ENCODE results near the gene OGFR. TPM values are rescaled to one million over a fixed set of nuclear protein-coding genes. Genes with fewer than 3 reads are reported as not detected.

The OGFR gene
- polyA plus RNA-seq, 4 donors = 23.8 to 36.0 (median 25.0) TPM

DNA sequence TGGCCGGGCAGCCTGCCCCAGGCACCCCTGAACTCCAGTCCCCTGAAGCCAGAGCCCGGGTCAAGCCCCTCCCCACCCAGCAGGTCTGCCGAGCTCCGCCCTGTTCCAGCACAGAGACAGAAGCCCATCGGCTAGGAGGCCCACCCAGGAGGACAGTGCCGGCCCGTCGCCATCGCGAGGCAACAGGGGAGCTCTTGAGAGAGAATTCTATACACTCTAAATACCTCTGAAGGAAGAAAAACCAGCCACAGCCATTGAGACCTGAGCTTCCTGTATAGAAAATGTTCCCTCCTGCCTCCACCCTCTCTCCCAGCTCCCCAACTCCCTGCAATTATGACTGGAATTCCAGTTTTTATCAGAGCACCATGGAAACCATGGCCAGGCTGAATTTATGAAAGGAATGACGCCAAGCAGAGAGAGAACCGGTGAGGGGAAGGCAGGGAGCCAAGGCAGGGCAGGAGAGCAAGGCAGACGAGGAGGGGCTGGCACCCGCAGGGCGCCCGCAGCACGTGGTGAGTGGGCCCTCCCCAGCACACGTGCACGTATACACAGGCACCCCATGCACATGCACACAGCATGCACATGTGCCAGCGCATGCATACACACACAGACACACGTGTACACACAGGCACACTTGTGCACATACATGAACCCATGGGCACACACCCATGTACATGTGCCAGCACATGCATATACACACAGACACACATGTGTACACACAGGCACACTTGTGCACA lies 35.9 kb upstream of the OGFR start:
- DNase-seq (ENCODE audit: low read depth in 4 of 4, low spot score in 3 of 4) = peak in 1 of 4 donors; percentile 55

DNA sequence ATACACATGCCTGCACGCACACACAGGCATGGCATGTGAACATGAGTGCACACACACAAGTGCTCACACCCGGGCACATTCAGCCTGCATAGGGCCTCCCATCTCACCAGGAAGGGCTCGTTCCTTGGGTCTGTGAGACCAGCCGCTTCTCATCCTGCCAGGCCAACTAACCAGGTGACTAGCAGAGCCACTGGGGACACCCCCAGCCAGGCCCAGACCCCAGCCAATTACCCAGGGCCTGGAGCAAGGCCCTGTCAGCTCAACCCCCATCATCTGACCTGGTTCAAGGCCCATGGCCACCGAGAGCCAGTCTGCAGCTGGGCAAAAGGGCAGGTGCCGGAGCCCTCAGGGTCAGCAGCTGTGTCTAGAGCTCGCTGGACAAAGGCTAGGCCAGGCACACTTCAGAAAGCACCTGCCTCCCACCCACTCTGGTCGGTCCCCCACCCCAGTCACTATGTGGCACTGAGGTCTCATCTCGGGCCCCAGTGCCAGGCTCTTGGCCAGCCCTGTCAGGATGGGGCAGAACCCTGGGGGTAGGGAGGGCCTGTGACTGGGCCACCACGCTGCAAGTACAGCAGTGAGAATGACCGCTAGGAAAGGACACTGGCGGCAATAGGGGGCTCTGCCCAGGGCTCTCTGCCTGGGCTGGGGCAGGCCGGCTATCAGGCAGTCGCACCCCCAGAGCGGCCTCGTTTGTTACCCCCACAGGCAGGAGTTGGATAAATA lies 35.1 kb upstream of the OGFR start:
- DNase-seq (ENCODE audit: low read depth in 4 of 4, low spot score in 3 of 4) = no peak

DNA sequence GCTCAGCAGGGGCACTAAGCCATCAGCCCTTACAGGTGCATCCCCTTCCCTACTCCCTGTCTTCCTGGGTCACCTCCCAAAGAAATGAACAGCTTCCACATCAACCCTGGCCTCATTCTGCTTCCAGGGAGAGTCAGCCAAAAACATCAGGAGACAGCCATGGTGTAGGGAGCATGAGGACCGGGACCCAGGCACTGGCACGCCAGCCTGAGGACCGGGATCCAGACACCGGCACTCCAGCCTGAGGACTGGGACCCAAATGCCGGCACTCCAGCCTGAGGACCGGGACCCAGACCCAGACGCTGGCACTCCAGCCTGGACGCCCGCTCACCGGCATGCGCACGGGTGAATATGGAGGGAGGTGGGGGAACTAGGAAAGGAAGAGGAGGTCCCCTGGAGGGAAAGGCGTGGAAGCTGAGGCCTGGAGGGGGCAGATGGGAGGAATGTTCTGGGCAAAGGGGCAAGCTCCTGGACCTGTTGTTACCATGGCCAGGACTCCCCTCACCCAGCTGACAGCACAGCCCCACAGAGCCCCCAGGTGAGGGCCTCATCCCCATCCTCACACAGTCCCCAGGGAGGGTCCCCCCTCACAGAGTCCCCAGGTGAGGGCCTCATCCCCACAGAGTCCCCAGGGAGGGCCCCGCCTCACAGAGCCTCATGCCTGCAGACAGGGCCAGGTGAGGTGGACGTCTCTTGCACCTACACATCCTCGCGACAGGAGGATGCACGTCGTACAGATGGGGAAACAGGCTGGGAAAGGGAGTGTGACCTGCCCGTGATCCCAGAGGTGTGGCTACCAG lies 34.3 kb upstream of the OGFR start:
- DNase-seq (ENCODE audit: low read depth in 4 of 4, low spot score in 3 of 4) = no peak

DNA sequence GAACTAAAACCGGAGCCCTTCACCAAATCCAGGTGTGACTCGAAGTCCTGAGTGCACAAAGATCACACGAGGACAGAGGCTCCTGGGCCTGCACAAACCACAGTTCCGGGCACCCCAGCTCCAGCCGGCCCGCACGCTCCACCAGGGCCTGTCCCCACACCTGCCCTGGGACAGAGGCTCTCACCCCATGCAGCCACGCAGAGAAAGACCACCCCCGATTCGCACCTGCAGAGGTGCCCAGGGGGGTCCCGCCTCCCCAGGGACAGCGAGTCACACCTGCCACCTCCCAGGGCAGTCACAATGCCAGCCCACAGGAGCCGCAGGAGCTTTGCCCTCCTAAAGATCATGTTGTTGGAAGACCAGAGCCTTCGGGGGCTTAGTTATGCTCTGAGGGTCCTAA lies 33.7 kb upstream of the OGFR start:
- no peak for DNase-seq (ENCODE audit: low read depth in 4 of 4, low spot score in 3 of 4)

DNA sequence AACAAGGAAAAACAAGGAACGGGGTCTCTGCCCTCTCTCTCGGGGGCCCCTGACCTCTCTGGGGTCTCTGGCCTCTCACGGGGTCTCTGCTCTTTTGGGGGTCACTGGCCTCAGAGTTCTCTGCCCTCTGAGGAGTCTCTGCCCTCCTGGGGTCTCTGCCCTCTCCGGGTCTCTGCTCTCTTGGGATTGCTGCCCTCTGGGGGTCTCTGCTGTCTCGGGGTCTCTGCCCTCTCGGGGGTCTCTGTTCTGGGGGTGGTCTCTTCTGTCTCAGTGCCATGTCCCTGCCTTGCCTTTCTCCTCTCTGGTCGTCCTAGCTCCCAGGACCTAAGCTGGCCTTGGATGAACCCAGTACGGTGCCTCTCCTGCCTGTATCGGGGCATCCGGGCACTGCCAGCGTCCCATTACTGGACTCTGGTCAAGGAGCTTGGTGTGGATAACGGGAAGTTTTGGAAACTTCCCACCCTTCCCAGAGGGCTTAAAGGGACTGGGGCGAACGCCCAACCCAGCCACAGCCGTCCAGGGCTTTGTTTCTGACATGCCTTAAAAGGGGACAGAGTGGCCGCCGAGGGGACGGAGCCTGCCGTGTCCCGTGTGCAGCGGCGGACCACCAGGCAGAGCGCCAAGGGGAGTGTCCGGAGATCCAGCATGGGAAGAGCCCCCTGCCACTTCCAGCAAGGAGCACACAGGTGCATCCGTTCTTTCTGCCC lies 33.1 kb upstream of the OGFR start:
- DNase-seq (ENCODE audit: low read depth in 4 of 4, low spot score in 3 of 4) = no peak

DNA sequence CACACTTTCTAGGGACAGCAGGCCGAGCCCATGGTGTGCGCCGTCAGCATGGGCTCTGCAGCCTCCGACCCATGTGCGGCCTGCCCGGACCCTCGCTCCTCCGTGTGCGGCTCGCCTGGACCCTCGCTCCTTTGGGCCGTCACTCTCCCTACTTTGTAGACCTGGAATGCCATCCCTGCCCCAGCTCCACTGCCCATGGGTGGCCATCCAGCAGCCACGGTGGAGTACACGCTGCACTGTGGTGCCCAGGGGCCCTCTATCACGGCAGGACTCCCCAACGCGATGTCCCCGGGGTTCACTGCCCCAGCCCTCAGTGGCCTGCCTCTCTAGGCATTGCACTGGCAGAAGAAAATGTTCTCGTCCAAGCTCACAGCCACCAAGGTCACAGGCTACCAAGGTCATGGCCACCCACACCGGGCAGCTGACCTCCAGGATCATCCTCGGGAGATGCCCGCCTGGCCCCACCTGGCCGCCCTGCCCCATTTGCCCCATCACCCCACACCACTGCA lies 32.5 kb upstream of the OGFR start:
- DNase-seq (ENCODE audit: low read depth in 4 of 4, low spot score in 3 of 4) = no peak

DNA sequence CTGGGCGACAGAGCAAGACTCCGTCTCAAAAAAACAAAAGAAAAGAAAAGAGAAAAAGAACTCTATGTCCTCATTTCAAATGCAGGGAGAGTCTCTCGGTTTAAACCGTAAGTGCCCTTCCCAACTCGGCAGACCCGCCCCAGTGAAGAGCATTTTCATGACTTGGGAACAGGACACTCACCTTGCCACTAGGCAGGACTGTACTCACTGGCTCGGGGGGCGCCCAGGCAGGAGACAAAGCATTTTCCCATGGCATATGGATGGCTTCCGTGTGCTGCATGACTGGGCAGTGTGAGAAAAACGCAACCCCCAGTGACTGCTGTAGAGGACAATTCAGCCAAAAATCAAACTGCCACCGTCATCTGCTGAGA lies 32.0 kb upstream of the OGFR start:
- DNase-seq (ENCODE audit: low read depth in 4 of 4, low spot score in 3 of 4) = no peak

DNA sequence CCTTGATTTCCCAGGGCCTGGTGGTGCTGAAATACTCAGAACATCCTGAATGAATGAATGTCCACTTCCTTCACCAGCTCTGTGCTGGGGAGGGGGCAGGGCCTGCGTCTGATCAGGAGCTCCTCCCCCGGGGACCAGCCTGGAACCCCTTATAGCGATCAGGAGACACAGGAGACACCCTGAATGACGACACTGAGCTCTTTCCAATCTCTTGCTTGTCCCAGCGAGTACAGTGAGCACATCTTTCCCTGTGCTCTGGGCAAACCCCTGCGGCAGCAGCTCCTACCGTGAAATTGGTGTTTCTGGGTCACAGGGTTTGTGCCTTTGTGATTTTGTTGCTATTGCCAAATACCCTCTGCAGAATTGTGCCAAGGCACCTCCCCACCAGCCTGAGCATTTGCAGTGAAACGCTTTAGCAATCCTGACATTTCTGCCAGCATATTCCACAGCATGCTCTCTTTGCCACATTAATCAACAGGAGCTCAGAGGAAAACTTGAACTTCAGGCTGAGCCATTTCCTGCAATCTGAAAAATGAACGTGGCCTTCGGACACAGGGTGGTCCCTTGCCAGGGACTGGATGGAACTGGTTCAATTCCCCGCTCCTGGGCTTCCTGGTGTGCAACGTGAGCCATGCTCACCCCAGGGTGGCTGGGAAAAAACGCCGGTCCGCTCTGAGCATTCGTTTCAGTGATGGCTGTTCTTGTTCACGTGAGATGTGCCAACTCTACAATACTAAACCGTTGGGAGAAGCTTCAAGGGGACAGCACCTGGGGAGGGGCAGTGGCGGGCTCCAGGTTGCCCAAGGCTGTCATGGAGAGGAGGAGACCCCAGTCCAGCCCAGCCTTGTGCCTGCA lies 31.4 kb upstream of the OGFR start:
- DNase-seq (ENCODE audit: low read depth in 4 of 4, low spot score in 3 of 4) = no peak

DNA sequence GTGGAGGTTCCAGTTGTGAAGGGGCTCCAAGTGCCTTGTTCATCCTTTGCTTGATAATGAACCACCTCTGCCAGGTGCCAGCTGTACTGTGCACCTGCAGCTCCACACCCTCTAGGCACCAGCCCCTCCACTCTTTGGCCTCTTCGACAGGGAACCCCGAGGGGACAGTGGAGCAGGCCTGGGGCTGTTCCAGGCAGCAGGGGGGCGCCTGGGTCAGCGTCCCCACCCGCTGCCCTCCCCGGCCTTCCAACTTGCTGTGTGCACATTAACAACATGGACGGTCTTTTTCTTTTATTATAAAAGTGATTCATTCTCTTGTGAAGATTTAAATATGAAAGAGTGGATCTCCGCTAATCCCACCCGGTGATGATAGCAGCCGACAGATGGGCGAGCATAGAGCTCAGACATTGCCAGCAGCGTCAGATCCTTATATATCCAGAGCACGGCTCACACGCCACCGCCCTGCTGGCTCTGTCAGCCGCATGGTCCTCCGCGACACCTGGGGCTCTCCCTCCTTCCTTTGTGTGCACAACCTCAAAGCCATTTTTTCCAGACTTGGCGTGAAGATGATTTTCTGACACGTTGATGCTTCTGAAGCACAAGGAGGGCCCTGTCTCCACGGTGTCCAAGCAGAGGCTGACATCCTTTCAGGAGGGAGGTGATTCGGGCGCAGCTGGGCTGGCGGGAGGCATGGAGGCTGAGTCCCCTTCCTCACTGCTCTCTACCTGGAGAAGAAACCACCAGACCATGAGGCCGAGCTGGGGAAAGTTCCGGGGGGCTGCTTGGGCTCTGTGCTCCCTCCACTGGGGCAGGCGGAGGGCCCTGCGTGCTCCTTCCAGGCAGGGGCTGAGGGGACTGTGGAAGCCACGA lies 30.6 kb upstream of the OGFR start:
- no peak for DNase-seq (ENCODE audit: low read depth in 4 of 4, low spot score in 3 of 4)

DNA sequence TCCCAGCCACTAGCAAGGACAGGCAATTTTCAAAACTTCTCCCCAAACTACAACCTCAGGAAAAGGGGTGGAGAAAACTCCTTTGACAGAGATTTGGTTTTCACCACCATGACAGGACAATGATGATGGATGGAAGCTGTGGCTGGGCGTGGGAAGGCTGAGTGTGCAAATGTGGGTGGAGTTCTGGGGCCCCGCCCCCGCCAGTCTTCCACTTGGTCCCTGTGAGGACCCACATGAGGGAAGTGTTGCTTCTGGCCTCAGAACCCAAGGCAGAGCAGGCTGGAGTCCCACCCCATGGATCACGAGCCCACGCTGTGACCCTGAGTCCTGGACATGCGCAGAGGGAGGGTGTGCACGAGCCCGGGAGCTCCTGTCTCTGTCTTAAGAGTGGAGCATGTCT lies 29.9 kb upstream of the OGFR start:
- no peak for DNase-seq (ENCODE audit: low read depth in 4 of 4, low spot score in 3 of 4)

DNA sequence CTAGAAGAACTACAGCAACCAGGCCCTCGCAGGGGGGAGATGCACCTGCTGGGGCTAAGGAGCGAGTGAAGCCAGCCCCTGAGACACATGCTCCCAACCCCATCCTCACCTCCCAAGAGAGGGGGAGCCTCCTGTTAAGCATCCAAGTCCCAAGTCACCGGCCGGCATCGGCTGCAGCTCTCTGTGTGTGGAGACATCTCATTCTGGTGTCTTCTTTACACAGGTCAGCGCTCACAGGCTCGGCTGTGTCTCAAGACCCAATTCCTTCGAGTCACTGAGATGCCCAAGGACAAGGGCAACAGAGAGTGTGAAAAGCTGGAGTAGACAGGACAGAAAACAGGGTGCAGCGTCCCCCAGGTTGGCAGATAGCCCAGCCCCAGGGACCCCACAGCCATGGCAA lies 29.4 kb upstream of the OGFR start:
- no peak for DNase-seq (ENCODE audit: low read depth in 4 of 4, low spot score in 3 of 4)

DNA sequence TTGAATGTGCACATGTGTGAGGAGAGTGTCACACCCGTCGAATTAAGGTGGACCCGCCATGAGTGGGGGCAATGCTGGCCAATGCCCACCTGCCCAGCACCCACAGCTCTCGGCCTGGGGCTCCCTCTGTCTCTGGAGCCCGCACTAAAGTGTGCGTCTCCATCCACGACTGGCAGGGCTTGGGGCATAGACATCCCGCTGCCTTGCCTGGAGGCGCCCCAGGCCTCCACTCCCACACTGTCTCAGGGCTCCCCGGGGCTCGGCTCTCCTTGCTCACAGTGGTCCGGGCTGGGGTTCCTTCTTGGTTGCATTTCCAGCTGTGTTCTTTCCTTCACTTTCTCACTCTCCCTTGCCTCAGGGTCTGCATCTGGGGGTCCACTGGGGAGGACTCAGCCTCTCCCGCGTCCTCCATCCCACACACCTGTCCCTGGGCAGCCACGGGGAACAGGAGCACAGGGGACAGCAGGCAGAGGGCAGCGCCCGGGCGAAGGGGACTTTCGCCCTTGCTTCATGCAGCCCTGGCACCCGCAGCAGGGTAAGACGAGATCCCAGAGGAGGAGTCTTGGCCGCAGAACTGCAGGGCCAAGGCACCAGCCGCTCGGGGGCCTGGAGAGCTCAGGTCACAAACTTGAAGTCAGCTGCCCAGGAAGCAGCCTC lies 28.5 kb upstream of the OGFR start:
- no peak for DNase-seq (ENCODE audit: low read depth in 4 of 4, low spot score in 3 of 4)

DNA sequence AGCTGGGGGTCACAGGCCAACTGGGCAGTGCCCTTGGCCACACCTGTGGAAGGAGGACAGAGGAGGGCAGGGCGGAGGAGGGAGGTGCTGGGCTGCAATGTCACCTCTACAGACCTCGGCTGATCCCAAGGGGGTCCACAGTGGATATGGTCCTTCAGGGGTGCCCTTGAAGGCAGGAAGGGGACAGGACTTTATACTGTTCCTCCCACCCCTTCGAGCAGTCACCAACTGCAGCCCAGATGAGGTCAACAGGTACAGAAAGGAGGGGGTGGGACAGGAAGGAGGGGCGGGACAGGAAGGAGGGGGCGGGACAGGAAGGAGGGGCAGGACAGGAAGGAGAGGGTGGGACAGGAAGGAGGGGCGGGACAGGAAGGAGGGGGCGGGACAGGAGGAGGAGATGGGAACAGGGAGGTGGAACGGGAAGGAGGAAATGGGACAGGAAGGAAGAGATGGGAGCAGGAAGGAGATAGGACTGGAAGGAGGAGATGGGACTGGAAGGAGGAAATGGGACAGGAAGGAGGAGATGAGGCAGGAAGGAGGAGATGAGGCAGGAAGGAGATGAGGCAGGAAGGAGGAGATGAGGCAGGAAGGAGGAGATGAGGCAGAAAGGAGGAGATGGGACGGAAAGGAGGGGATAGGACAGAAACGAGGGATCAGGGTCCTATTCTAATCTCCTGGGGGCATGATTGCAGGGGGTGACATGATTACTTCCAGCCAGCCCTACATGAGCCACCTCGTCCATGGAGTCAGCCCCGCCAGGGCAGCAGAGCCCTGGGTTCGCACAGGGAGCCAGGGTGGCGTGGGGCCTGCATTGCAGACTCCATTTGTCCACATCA lies 27.7 kb upstream of the OGFR start:
- no peak for DNase-seq (ENCODE audit: low read depth in 4 of 4, low spot score in 3 of 4)

DNA sequence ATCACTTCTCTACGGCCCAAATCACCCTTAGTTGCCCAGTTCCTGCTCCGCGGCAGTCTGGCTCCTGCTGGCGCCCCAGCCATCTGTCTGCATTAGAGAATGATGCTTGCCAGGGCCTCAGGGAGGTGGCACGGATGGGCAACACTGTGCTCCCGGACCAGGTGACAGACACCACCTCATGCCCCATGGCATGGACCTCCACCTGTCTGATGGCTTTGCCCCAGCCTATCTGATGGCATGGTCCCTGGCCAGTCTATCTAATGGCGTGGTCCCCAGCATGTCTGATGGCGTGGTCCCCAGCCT lies 27.2 kb upstream of the OGFR start:
- no peak for DNase-seq (ENCODE audit: low read depth in 4 of 4, low spot score in 3 of 4)

DNA sequence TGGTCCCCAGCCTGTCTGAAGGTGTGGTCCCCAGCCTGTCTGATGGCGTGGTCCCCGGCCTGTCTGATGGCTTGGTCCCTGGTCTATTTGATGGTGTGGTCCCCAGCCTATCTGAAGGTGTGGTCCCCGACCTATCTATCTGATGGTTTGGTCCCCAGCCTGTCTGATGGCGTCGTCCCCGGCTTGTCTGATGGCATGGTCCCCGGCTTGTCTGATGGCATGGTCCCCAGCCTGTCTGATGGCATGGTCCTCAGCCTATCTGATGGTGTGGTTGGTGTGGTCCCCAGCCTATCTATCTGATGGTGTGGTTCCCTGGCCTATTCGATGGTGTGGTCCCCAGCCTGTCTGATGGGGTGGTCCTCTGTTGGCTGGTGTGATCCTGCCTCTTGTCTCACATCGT lies 26.6 kb upstream of the OGFR start:
- DNase-seq (ENCODE audit: low read depth in 4 of 4, low spot score in 3 of 4) = no peak

DNA sequence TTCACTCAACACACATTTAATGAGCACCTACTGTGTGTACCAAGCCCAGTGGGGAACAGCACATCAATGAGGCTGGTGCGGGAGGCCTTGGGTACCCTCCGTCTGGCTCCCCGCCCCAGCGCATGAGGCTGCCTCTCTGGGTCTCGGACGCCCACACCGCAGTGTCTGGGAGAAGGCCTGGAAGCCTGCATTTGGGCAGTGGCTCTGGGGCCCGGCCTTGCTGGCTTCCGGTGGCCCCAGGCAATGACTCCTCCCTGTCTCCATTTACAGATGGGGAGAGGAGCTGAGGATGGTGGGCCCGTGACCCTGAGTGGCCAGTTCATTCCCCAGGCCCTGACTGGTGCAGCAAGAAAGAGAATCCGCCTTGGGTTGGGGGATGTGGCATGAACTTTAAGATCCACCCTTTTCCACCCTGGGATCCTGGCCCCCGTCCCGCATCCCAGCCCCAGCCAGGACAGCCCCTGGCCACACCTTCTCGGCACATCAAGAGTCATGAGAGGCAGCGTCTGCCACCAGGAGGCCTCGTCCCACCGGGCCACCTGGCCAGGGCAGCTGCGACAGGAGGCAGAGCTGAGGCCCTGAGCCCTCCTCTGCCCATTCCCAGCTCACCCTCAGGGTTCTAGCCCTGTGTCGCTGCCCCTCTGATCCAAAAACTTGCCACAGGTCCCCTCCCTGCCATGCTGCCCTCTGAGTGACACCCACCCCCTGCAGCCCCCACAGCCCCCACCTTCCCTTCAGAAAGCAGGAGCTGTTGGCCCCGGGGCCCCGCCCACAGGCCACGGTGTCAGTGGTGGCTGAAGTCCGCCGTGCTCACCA lies 25.8 kb upstream of the OGFR start:
- no peak for DNase-seq (ENCODE audit: low read depth in 4 of 4, low spot score in 3 of 4)

DNA sequence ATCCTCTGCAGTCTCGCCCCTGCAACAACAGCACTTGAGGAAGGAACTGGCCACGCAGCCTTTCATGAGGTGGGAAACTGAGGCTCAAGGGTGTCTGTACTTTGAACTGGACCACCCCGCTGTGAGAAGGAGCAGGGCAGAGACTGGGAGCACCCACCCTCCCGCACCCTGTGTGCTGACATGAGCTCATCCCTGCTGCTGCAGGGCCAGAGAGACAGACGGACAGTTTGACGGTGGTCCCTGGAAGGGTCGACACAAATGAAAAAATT lies 25.3 kb upstream of the OGFR start:
- no peak for DNase-seq (ENCODE audit: low read depth in 4 of 4, low spot score in 3 of 4)
